ENCODE data around the gene PQBP1. TPM values are rescaled to one million over a fixed set of nuclear protein-coding genes. Genes with fewer than 3 reads are reported as not detected.
A peak's percentile ranks its signal among the peaks of the same experiment; 100 is the strongest.

The PQBP1 gene
- polyA plus RNA-seq, 12 donors: 46.3 to 96.3 (median 58.6) TPM; not detected in 1

GRCh38 chrX:48918643-48919340 lies 21.1 kb downstream of the PQBP1 start, which contains the start of gene PIM2:
Gene PIM2, minus strand, starts transcription at chrX:48919024. Its CDS starts 190 bp downstream, at chrX:48918834.
- peak; percentile 56 for DNase-seq

GRCh38 chrX:48919360-48919841 lies 21.7 kb downstream of the PQBP1 start:
- no peak for DNase-seq

- no peak for DNase-seq
These were observed 22.4 kb downstream of the PQBP1 start for GRCh38 chrX:48919947-48920717.

- no peak for DNase-seq
These were observed 23.0 kb downstream of the PQBP1 start for GRCh38 chrX:48920718-48921104.

GRCh38 chrX:48923771-48924170 lies 26.0 kb downstream of the PQBP1 start:
- DNase-seq: no peak

GRCh38 chrX:48924270-48924669 lies 26.5 kb downstream of the PQBP1 start:
- no peak for DNase-seq

GRCh38 chrX:48927123-48927522 lies 29.4 kb downstream of the PQBP1 start:
- DNase-seq: no peak

- DNase-seq: no peak
These were observed 30.1 kb downstream of the PQBP1 start for GRCh38 chrX:48927736-48928382.

- no peak for DNase-seq
These were observed 36.0 kb downstream of the PQBP1 start for GRCh38 chrX:48933757-48934156.

GRCh38 chrX:48934581-48935300 lies 37.0 kb downstream of the PQBP1 start:
- DNase-seq: no peak

GRCh38 chrX:48935301-48935670 lies 37.6 kb downstream of the PQBP1 start:
- DNase-seq: no peak

- no peak for DNase-seq
These were observed 38.8 kb downstream of the PQBP1 start for GRCh38 chrX:48936429-48937053.

GRCh38 chrX:48937054-48937907 lies 39.6 kb downstream of the PQBP1 start:
- DNase-seq: no peak

GRCh38 chrX:48938721-48939425 lies 41.1 kb downstream of the PQBP1 start:
- no peak for DNase-seq

- DNase-seq: no peak
These were observed 41.9 kb downstream of the PQBP1 start for GRCh38 chrX:48939524-48940228.

- DNase-seq: no peak
These were observed 42.8 kb downstream of the PQBP1 start for GRCh38 chrX:48940404-48940955.

- DNase-seq: no peak
These were observed 45.2 kb downstream of the PQBP1 start for GRCh38 chrX:48942895-48943294.

GRCh38 chrX:48945517-48946348 lies 48.0 kb downstream of the PQBP1 start:
- DNase-seq: peak; percentile 25
